ENCODE results near the gene SP7. TPM values are rescaled to one million over a fixed set of nuclear protein-coding genes. Genes with fewer than 3 reads are reported as not detected.

SP7 gene
- total and polyA plus RNA-seq, 10 of the 15 experiments (the other 5 are each of a cell fraction or from before 2014, with no cell fraction given), result 0.05 to 0.11 TPM; not detected in 8

DNA sequence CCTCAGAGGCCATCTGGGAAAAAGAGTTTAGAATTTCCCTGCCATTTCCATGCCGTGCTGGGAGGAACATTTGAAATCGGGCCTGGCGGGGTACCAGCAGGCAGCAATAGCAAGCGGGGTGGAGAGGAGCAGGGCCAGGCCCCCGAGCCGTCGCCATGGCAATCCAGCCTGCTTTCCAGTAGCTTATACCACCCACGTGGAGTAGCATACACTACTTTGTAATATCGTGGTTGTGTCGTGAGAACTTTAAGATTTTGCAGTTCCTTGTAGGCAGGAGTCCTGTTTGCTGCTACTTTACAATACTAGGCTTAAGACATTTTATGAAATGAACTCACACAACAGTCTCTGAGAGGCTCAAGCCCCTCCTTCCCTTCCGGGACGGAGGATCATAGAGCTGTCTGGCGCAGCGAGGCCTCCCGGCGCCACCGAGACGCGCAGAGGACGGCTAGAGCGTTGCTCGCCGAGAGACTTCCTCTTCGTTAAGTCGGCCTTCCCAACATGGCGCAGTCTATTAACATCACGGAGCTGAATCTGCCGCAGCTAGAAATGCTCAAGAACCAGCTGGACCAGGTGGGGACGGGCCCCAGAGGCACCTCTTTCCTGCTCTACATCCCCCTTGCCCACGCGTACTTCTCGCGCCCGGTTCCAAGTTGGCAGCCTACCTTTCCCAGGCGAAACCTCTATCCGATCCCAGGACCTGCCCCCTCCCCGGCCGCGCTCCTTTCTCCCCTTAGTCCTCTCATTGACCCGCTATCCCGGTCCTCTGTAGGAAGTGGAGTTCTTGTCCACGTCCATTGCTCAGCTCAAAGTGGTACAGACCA lies 40.9 kb downstream of the SP7 start, which contains the start of gene PFDN5 (continued):
- TF ChIP-seq, protein P1, sequence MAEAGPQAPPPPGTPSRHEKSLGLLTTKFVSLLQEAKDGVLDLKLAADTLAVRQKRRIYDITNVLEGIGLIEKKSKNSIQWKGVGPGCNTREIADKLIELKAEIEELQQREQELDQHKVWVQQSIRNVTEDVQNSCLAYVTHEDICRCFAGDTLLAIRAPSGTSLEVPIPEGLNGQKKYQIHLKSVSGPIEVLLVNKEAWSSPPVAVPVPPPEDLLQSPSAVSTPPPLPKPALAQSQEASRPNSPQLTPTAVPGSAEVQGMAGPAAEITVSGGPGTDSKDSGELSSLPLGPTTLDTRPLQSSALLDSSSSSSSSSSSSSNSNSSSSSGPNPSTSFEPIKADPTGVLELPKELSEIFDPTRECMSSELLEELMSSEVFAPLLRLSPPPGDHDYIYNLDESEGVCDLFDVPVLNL (IDR thresholded peaks at IDR 0.05; ENCODE audit: low read depth, low read length), result no peak
- TF ChIP-seq WRNIP1 (IDR thresholded peaks at IDR 0.05; ENCODE audit: borderline replicate concordance, low read depth, low read length) (peak; percentile 74; the same call in 1 of the 2 replicates), POLR2A (IDR thresholded peaks at IDR 0.05; ENCODE audit: low read depth, low read length) (peak; percentile 90), ZNF622 (IDR thresholded peaks at IDR 0.05) (no peak), HDAC6 (IDR thresholded peaks at IDR 0.05; ENCODE audit: unreplicated experiment) (no peak), ASH2L (IDR thresholded peaks at IDR 0.05; ENCODE audit: borderline replicate concordance, low read depth) (no peak), GABPA (IDR thresholded peaks at IDR 0.05; ENCODE audit: low read depth) (peak; percentile 77), BRCA1 (IDR thresholded peaks at IDR 0.05; ENCODE audit: low read depth, low read length) (no peak), BACH1 (IDR thresholded peaks at IDR 0.05; ENCODE audit: borderline replicate concordance) (0 out of 2 replicates have a peak, but pooled peaks have one; percentile 10), HDGF (IDR thresholded peaks at IDR 0.05) (0 out of 2 replicates have a peak, but pooled peaks have one; percentile 84), MEF2B (IDR thresholded peaks at IDR 0.05; ENCODE audit: partially characterized antibody, poor library complexity, severe bottlenecking) (no peak), RAD21 (IDR thresholded peaks at IDR 0.05; ENCODE audit: insufficient read depth, low read depth, low read length) (no peak), ZBTB33 (IDR thresholded peaks at IDR 0.05) (no peak), CBFB (IDR thresholded peaks at IDR 0.05; ENCODE audit: low read depth) (no peak), GATAD2B (conservative IDR thresholded peaks at IDR 0.05; ENCODE audit: low read depth) (no peak), ZZZ3 (IDR thresholded peaks at IDR 0.05; ENCODE audit: control insufficient read depth, insufficient read length, low read depth) (no peak), PML (IDR thresholded peaks at IDR 0.05; ENCODE audit: low read length) (peak; percentile 78; the same call in 1 of the 2 replicates), NFXL1 (IDR thresholded peaks at IDR 0.05; ENCODE audit: borderline replicate concordance) (no peak), IKZF1 (conservative IDR thresholded peaks at IDR 0.05) (peak; percentile 77), HCFC1 (IDR thresholded peaks at IDR 0.05; ENCODE audit: low read length) (peak; percentile 76)
- TF ChIP-seq, protein P2, sequence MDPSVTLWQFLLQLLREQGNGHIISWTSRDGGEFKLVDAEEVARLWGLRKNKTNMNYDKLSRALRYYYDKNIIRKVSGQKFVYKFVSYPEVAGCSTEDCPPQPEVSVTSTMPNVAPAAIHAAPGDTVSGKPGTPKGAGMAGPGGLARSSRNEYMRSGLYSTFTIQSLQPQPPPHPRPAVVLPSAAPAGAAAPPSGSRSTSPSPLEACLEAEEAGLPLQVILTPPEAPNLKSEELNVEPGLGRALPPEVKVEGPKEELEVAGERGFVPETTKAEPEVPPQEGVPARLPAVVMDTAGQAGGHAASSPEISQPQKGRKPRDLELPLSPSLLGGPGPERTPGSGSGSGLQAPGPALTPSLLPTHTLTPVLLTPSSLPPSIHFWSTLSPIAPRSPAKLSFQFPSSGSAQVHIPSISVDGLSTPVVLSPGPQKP (IDR thresholded peaks at IDR 0.05; ENCODE audit: low read depth, low read length), result peak; percentile 85
- TF ChIP-seq, protein P3, sequence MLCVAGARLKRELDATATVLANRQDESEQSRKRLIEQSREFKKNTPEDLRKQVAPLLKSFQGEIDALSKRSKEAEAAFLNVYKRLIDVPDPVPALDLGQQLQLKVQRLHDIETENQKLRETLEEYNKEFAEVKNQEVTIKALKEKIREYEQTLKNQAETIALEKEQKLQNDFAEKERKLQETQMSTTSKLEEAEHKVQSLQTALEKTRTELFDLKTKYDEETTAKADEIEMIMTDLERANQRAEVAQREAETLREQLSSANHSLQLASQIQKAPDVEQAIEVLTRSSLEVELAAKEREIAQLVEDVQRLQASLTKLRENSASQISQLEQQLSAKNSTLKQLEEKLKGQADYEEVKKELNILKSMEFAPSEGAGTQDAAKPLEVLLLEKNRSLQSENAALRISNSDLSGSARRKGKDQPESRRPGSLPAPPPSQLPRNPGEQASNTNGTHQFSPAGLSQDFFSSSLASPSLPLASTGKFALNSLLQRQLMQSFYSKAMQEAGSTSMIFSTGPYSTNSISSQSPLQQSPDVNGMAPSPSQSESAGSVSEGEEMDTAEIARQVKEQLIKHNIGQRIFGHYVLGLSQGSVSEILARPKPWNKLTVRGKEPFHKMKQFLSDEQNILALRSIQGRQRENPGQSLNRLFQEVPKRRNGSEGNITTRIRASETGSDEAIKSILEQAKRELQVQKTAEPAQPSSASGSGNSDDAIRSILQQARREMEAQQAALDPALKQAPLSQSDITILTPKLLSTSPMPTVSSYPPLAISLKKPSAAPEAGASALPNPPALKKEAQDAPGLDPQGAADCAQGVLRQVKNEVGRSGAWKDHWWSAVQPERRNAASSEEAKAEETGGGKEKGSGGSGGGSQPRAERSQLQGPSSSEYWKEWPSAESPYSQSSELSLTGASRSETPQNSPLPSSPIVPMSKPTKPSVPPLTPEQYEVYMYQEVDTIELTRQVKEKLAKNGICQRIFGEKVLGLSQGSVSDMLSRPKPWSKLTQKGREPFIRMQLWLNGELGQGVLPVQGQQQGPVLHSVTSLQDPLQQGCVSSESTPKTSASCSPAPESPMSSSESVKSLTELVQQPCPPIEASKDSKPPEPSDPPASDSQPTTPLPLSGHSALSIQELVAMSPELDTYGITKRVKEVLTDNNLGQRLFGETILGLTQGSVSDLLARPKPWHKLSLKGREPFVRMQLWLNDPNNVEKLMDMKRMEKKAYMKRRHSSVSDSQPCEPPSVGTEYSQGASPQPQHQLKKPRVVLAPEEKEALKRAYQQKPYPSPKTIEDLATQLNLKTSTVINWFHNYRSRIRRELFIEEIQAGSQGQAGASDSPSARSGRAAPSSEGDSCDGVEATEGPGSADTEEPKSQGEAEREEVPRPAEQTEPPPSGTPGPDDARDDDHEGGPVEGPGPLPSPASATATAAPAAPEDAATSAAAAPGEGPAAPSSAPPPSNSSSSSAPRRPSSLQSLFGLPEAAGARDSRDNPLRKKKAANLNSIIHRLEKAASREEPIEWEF (IDR thresholded peaks at IDR 0.05; ENCODE audit: insufficient replicate concordance, low read depth, low read length), result no peak
